SK-N-MC (cell line): ENCODE measurements around the gene ROBO2.

Experiments
- DNase-seq: peaks from one replicate; pipeline ENCODE4 v3.0.0-alpha.2; 2011; ENCODE audit warnings: low read depth, low spot score
- H3K27ac ChIP-seq: fragments of 200-600 bp; sonication (generic); 2 replicates; pipeline ENCODE4 v1.5.1; 2016; ENCODE audit warnings: mixed run types
- H3K36me3 ChIP-seq: fragments of 200-600 bp; sonication (generic); 2 replicates; pipeline ENCODE4 v1.6.1; 2017; ENCODE audit warnings: antibody characterized with exemption, low read length, mixed read lengths; ENCODE audit not compliant: insufficient read depth
- H3K4me3 ChIP-seq: fragments of 200-600 bp; sonication (generic); 2 replicates; pipeline ENCODE4 v1.5.1; 2016
- H3K9ac ChIP-seq: fragments of 200-600 bp; sonication (generic); 2 replicates; pipeline ENCODE4 v1.8.0; 2017; ENCODE audit warnings: mixed run types, mixed read lengths; ENCODE audit not compliant: insufficient read length
- H3K9me3 ChIP-seq: fragments of 200-600 bp; sonication (generic); 2 replicates; pipeline ENCODE4 v1.6.1; 2017; ENCODE audit warnings: low read depth, mild to moderate bottlenecking, antibody characterized with exemption, low read length, moderate library complexity, mixed read lengths
- EZH2 ChIP-seq: fragments of 200-600 bp; sonication (generic); IDR thresholded peaks from one replicate; pipeline ENCODE4 v1.6.1; 2017; ENCODE audit warnings: antibody characterized with exemption
- FOXP2 ChIP-seq: optimal IDR thresholded peaks from 2 replicates; pipeline ENCODE3; 2011; ENCODE audit warnings: mild to moderate bottlenecking, moderate library complexity; ENCODE audit not compliant: insufficient read depth; ENCODE audit errors: extremely low read length, control extremely low read depth
- POLR2AphosphoS5 ChIP-seq: IDR thresholded peaks from 2 replicates; pipeline ENCODE4 v1.6.1; 2012; ENCODE audit warnings: mild to moderate bottlenecking, low read depth, low read length, borderline replicate concordance

ROBO2 gene, protein sequence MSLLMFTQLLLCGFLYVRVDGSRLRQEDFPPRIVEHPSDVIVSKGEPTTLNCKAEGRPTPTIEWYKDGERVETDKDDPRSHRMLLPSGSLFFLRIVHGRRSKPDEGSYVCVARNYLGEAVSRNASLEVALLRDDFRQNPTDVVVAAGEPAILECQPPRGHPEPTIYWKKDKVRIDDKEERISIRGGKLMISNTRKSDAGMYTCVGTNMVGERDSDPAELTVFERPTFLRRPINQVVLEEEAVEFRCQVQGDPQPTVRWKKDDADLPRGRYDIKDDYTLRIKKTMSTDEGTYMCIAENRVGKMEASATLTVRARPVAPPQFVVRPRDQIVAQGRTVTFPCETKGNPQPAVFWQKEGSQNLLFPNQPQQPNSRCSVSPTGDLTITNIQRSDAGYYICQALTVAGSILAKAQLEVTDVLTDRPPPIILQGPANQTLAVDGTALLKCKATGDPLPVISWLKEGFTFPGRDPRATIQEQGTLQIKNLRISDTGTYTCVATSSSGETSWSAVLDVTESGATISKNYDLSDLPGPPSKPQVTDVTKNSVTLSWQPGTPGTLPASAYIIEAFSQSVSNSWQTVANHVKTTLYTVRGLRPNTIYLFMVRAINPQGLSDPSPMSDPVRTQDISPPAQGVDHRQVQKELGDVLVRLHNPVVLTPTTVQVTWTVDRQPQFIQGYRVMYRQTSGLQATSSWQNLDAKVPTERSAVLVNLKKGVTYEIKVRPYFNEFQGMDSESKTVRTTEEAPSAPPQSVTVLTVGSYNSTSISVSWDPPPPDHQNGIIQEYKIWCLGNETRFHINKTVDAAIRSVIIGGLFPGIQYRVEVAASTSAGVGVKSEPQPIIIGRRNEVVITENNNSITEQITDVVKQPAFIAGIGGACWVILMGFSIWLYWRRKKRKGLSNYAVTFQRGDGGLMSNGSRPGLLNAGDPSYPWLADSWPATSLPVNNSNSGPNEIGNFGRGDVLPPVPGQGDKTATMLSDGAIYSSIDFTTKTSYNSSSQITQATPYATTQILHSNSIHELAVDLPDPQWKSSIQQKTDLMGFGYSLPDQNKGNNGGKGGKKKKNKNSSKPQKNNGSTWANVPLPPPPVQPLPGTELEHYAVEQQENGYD (N-terminal part only)

DNA sequence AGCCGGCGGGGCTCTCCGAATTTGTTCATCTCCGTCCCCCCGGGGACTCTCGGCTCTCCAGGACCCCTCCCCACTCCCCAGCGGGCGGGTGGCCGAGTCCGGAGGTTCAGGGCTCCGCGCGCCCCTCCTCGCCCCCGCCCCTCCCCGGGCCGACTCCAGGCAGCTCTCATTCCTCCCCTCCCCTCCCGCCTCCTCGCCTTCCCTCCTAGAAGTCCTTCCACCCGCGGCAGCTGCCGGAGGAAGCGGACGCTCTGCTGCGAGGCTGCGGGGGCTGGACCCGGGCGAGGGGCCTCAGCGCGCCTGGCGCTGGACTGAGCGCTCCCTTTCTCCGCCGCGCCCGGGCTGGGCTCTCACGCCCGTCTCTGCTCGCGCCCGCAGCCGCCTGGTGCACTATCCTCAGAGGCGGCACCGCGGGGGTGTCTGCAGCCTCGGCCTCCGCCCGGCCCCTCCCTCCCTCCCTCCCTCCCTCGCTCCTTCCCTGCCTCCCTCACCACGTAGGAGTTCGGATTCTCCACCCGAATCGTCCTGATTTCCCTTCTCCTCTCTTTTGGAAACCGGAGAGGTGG lies at the start of gene ROBO2:
TSS of gene ROBO2 (plus strand) at position 494 of the 566 bp plus-strand sequence. CDS start 687 bp downstream, outside the sequence.
- peak within 1 kb of the TSS; percentile 81 for H3K4me3 ChIP-seq

DNA sequence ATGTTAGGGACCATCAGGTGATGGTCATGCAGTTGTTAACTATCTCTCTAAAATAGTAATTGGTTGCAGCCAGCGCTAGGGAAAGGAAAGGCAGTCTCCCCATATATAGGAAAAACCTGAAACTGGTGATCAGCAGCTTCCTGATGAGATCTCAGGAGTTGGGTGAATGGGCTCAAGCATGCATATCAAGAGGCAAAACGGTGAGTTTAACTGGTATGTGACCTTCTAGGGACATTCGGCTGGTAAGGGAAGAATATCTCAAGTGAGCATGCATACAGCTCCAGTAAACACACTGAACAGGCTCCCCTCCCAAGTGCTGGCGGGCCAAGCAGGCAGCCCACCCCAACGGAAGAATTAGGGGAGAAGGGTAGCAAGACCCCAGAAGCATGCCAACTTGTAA lies 49.3 kb upstream of the ROBO2 start:
- Histone ChIP-seq H3K27ac (no peak overlapping the region), H3K4me3 (no peak overlapping the region), H3K9ac (no peak overlapping the region), H3K36me3 (no peaks in the 10 kb centered on the region), H3K9me3 (no peaks in the 10 kb centered on the region)
- DNase-seq = no peak
- TF ChIP-seq FOXP2 = no peak
- no peak for TF ChIP-seq POLR2AphosphoS5
- no peak for TF ChIP-seq EZH2

More for the DNA sequence above, at the start of gene ROBO2:
- H3K9me3 ChIP-seq = no peaks in the 10 kb centered on the region
- TF ChIP-seq FOXP2 = no peak
- TF ChIP-seq POLR2AphosphoS5 = peak; percentile 56; the same call in 1 of the 2 replicates
- no peak for DNase-seq
- H3K9ac ChIP-seq = peak within 1 kb of the TSS; percentile 59
- H3K36me3 ChIP-seq = no peaks in the 10 kb centered on the region
- H3K27ac ChIP-seq = peak within 1 kb of the TSS; percentile 19; the same call in 1 of the 2 replicates

DNA sequence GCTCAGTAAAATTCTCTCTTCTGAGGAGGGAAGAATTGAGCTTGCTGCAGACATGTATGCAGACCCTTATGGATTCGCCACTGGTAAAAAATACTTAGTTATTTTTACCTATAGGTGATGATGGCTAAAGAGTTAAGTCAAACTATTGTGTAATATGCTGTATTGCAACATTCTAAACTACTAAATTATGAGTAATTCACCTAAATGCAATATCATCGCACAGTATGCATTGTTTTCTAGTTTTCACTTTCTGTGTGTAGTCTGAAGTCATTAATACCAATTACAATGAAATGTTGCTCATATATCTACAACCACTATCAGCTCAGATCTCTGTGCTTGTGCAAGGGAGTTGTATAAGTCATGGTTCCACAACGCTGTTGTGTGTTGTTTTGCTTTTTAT lies 48.7 kb upstream of the ROBO2 start:
- H3K4me3 ChIP-seq = no peak overlapping the region
- DNase-seq = no peak
- H3K9me3 ChIP-seq = no peaks in the 10 kb centered on the region
- H3K27ac ChIP-seq = no peak overlapping the region
- TF ChIP-seq EZH2 (no peak), POLR2AphosphoS5 (no peak), FOXP2 (no peak)
- no peaks in the 10 kb centered on the region for H3K36me3 ChIP-seq
- no peak overlapping the region for H3K9ac ChIP-seq

DNA sequence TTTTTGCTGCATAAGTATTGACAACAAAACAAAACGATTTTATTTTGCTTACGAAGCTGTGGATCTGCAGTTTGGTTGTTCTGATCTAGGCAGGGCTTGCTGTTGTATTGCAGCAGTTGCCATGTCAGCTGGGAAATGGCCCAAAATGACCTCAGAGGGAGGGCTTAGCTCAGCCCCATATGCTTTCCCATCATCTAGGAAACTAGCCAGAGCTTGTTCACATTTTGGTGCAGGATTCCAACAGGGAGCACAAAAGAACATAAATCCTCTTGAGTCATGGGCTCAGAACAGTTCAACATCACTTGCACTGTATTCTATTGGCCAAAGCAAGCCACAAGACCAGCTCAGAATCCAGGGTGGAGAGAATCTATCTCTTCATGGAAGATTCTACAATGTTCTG lies 42.2 kb upstream of the ROBO2 start:
- H3K9ac ChIP-seq = no peak overlapping the region
- no peaks in the 10 kb centered on the region for H3K36me3 ChIP-seq
- H3K4me3 ChIP-seq = no peak overlapping the region
- TF ChIP-seq EZH2 (no peak), POLR2AphosphoS5 (no peak)
- H3K9me3 ChIP-seq = no peaks in the 10 kb centered on the region
- no peak overlapping the region for H3K27ac ChIP-seq
- no peak for DNase-seq

DNA sequence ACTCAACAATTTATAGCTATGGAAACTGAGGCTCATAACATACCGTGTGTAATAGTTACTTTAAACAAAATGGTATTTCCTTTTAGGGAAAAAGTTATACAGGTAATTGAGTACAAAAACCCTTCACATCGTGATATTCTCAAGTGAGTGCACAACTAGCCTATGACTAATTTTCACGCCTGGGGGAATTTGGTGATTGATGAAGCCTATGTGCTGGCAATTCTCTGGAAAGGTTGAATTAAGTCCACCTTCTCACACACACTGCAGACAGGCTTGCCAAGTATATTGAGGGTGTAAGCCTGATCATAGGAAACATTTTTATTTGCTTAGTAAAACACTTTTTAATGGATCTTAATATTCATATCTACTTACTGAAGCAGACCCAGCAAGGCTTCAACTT lies 41.3 kb upstream of the ROBO2 start:
- no peak for DNase-seq
- no peak overlapping the region for H3K27ac ChIP-seq
- no peak for TF ChIP-seq EZH2
- no peak for TF ChIP-seq FOXP2
- TF ChIP-seq POLR2AphosphoS5 = no peak
- H3K9ac ChIP-seq = no peak overlapping the region
- no peaks in the 10 kb centered on the region for H3K9me3 ChIP-seq
- H3K36me3 ChIP-seq = no peaks in the 10 kb centered on the region
- H3K4me3 ChIP-seq = no peak overlapping the region

DNA sequence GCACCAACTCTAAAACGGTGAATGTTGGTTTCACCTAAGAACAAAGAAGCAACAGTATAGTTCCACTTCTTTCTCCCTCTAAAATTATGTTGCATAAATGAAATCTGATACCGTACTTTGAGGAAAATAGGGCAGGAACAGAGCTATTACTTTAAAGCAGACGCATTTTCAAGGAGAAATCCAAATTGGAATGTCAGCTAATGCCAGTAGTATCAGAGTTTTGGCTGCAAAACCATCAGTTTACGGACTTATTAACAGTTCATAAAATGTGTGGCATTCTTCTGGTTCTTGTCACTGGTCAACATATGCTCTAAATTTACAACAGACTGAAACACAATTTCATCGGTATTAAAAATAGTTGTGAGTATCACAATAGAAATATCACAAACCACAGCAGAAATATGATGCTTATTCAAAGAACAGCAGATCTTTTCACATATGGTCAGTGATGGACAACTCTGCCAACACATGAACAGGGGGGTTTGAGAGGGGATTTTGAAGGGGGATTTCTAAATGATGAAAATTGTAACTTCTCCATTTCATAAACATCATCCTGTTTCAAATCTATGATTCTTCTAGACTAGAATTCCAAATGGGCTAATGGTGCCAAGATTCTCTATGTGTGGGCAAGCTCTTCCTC lies 38.7 kb upstream of the ROBO2 start:
- no peaks in the 10 kb centered on the region for H3K36me3 ChIP-seq
- no peak for TF ChIP-seq FOXP2
- no peak for TF ChIP-seq POLR2AphosphoS5
- TF ChIP-seq EZH2 = no peak
- H3K27ac ChIP-seq = no peak overlapping the region

DNA sequence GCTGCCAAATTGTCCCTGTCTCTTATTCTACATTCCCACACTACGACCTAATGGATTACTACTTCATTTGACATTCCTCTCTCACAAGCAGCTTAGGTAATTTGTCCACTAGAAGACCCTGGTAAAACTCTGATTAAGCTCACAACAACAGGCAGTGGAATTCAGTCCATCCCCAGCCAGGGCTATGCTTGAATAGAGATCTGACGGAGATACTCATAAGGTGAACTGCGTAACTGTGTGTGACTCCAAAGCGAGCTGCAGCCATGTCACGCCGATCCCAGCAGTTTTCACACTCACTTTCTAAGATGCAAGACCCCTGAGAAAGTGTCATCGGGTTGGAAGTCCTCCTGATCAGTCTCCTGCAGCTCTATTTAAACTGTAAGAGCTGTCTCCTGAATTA lies 25.7 kb upstream of the ROBO2 start:
- no peak overlapping the region for H3K4me3 ChIP-seq
- no peak overlapping the region for H3K9ac ChIP-seq
- no peaks in the 10 kb centered on the region for H3K36me3 ChIP-seq
- H3K9me3 ChIP-seq = no peaks in the 10 kb centered on the region
- TF ChIP-seq POLR2AphosphoS5 (no peak), FOXP2 (no peak), EZH2 (no peak)
- H3K27ac ChIP-seq = no peak overlapping the region
- DNase-seq = no peak

More for the DNA sequence above, 38.7 kb upstream of the ROBO2 start:
- Histone ChIP-seq H3K4me3 (no peak overlapping the region), H3K9me3 (no peaks in the 10 kb centered on the region), H3K9ac (no peak overlapping the region)
- no peak for DNase-seq
